NCI-H187 treated with DMSO at 0.1 percent for 48 hours (cell line): Measurements from ENCODE around the gene UNC119.

Experiments used
- DNase-seq: peaks from one replicate; lab custom pipeline; 2025; lab: John Stamatoyannopoulos, UW

UNC119 gene

DNA sequence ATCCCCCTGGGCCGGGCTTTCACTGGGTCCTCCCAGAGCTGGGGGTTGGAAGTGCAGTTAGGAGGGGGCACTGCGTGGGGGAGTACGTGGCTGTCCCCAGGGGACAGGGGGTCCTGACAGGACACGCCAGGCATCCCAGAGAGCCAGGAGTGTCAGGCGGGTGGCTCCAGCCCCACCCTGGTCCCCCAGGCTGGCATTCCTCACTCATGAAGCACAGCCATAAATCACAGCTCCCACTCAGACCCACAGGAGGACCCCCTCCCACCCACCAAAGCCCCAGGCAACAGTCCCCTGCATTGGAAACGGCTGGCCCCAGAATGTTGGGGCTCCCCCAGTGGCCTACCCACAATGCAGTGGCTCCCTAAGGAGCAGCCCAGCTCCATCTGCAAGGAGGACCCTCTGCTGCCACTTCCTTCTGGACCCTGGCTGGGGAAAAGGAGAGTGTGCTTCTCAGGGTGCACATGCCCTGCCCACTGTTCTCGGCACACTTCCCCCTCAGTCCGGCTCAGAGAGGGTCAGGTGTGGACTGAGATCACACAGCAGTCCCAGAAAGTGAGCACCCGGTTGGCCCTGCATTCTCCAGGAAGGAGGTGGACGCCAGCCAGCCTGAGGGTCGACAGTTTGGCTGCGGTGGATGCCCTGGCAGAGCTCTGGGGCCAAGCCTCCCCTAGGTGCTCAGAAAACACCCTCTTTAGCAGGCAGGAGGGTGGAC, 53.6 kb downstream of the UNC119 start:
- DNase-seq: no peak

GRCh38 chr17:28497931-28498330, 54.5 kb downstream of the UNC119 start:
- no peak for DNase-seq
